HPDE6-E6E7 (cell line): Measurements from ENCODE around the gene FANCI.
"Not testable (repeated sequence)": the region's sequence is repeated elsewhere in the genome, so short reads cannot be mapped to it uniquely, and the experiment has no call there.

ENCODE experiments used
- DNase-seq: peaks from one replicate; pipeline ENCODE4 v3.0.0; 2011; ENCODE audit warnings: missing footprints; ENCODE audit errors: extremely low spot score

Gene FANCI

DNA sequence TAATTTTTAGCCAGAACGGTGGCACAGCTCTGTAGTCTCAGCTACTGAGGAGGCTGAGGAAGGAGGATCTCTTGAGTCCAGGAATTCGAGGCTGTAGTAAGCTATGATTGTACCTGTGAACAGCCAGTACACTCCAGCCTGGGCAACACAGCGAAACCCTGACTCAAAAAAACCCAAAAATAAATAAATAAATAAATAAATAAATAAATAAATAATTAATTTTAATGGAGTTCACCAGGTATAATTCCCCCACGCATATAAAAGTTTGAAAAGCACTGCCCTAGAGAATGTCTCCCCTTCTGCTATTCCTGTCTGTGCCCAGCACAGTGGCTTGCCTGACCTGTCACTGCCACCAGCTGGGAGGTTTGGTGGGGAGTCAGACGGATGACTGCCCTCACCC lies 18.2 kb upstream of the FANCI start:
- no peak for DNase-seq

DNA sequence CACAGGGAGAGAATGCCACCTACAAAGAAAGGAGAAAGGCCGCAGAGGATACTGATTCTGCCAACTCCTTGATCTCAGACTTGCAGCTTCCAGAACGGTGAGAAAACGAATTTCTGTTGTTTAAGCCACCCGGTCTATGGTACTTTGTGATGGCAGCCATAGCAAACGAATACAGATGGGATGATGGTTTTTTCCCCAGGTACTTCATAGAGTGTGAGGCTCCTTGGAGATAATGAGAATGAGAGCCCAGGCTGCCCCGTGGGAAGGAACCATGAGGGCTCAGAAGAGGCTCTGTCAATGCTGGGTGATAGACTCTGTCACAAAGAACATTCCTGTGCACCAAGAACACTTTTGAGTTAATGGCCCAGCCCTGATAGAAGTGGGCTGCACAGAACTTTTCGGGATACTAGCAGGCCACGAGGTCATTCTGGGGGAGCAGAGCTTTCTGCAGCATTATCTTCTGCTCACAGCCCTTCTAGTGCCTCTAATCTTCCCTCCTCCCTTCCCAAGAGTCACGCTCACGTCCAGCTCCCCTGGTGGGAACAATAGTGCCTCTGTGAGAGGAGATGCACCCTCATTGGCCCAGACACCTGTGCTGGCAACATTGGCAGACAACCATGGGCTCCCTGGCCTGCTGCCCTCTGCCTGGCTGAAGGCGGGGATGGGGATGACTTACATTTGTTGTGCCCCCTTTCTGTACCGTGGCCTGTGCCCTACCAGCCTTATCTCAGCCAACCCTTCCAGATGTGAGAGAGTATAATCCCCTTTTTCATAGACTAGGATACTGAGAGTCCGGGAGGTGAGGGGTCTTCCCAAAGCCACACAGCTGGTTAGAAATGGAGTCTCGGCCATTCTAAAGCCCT lies 17.2 kb upstream of the FANCI start:
- no peak for DNase-seq

DNA sequence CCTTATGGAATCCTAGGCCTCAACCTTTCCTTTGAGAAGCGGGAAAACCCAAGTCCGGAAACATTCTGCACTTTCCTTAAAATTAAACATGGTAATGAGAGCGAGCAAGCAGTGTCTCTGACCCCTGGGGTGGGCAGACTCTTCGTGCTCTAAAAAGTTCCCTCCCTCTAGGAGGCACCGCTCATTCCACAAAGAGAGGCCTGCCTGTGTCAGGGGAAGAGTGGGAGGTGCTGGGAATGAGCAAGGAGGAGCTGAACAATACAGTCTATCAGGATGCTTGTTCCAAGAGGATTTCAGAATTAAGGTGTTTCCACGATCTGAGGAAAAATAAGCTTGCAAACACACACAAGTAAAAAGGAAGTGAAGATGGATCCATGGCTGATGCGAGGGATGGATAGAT lies 16.4 kb upstream of the FANCI start:
- DNase-seq: no peak

DNA sequence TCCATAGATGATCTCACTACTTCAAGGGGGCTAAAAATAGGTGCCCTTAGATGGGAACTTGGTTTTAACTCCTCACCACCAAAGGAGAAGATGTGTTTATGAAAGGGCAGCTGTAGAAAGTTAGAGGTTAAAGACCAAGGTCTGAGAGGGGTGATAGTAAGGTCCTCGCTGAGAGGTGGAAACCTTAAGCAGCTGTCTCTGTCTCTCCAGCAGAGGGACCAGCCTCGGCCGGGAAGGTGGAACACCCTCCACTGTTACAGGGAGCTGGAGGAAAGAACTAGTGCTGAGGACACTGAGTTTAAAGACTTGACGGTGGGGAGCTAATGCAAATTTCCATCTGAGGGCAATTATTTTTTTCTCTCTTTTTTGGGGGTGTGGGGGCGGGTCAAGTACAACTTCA lies 13.5 kb upstream of the FANCI start:
- no peak for DNase-seq

DNA sequence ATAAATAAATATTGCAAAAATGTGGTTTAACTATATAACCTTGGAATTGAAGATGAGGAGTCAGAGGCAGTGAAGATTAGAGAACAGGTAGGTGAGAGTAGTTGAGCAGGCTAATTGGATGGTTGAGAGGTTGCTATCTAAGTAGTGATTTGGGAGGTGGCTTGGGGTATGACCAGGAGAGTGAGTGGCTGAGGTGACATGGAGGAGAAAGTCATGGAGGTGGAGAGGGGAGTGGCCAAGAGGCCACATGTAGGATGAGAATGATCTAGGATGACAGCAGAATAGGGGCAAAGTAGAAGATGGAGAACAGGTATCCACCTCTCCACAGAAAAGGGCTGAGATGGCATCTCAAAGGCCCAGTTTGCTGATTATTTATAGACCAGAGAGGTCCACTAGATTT lies 11.9 kb upstream of the FANCI start:
- no peak for DNase-seq

DNA sequence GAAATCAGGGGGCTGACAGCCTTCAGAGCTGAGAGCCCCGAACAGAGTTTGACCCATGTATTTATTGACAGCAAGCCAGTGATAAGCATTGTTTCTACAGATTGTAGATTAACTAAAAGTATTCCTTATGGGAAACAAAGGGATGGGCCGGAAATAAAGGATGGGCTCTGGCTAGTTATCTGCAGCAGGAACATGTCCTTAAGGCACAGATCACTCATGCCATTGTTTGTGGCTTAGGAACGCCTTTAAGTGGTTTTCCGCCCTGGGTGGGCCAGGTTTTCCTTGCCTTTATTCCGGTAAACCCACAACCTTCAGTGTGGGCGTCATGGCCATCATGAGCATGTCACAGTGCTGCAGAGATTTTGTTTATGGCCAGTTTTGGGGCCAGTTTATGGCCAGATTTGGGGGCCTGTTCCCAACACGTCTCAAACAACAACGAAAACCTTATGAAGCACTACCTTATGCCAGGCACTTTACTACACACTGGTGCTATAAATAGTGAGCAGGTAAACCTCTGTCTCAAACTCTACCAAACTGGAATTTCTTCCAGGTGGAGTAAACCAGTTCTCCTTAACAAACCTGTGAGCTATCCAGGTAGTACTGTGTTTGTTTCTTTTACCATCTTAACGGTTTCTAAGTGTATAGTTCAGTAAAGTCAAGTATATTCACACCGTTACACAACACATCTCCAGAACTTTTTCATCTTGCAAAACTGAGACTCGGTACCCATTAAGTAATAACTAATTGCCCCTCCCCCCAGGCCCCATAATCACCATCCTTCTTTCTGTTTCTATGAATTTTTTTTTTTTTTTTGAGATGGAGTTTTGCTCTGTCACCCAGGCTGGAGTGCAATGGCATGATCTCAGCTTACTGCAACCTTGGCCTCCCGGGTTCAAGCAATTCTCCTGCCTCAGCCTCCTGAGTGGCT lies 3.6 kb upstream of the FANCI start:
- not testable (repeated sequence) for DNase-seq

DNA sequence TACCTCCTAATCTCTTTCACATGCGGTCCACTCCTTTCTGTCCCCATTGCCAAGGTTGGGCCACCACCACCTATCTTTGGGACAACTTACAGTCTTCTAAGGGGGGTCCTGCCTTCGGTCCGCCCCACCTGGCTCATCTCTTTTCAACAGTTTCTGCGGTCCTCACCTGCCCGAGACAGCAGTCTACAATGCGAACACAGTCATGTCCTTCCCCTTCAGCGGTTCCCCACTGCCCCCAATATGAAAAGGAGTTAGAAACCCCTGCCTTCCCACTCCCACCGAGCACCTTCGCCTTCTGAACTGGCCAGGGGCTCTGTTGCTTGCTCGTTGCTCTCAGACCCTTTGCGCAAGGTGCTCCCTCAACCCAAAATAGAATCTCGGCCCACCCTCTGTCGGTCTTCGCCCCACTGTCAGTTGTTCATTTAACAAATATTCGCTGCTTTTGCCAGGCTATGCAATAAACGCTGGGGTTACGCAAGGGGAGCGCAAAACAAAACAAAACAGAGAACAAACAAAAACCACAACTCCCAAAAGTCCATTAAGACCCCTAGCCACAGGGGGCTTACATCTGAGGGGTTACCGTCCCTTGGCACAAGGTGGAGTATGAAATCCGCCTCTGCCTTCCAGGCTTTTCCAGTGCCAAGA lies 611 bp upstream of the FANCI start:
- no peak for DNase-seq

DNA sequence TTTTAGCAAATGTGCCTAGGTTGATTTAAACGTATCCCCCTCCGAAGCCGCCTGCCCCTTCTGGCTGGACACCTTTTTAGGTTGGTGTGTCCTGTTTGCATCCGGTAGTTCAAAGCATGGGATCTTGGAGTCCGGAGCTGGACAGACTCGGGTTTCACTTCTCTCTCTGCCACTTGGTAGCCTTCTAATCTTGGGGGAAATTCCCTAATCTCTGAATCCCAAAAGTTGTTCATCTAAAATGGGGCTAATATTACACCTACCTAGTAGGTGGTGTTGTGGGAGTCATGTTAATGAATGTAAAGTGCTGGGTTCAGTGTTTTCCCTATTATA lies 760 bp downstream of the FANCI start:
- DNase-seq: no peak

DNA sequence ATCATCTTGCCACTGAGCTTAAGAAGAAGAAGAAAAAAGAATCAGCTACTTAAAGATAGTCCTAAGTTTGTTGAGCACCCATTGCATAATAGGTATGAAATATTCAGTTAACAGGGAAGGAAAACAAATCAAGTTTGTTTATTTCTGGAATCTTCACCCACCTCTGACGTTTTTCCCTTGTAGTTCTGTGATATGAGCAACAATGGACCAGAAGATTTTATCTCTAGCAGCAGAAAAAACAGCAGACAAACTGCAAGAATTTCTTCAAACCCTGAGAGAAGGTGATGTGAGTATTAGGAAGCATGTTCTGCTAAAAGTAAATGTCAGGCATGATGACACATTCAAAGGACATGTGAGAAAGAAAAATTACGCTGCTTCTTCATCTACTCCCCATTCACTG lies 3.7 kb downstream of the FANCI start:
- DNase-seq: no peak

DNA sequence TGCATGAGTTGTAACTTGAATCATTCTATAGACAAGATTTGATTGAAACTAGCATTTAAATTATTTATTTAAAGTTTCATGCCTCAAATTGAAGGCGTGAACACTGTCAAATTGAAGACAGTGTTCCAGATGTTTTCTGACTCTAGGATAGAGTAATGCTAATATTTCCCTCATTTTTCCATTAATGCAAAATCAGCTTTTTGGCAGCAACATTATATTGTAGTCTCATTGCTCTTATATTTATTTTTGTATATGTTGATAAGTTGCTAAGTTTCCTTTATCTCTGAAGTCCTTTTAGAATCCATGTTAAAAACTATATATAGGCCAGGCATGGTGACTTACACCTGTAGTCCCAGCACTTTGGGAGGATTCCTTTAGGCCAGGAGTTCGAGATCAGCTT lies 4.8 kb downstream of the FANCI start:
- DNase-seq: no peak

DNA sequence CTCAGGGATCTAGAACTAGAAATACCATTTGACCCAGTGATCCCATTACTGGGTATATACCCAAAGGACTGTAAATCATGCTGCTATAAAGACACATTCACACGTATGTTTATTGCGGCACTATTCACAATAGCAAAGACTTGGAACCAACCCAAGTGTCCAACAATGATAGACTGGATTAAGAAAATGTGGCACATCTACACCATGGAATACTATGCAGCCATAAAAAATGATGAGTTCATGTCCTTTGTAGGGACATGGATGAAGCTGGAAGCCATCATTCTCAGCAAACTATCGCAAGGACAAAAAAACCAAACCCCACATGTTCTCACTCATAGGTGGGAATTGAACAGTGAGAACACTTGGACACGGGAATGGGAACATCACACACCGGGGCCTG lies 6.4 kb downstream of the FANCI start:
- not testable (repeated sequence) for DNase-seq

DNA sequence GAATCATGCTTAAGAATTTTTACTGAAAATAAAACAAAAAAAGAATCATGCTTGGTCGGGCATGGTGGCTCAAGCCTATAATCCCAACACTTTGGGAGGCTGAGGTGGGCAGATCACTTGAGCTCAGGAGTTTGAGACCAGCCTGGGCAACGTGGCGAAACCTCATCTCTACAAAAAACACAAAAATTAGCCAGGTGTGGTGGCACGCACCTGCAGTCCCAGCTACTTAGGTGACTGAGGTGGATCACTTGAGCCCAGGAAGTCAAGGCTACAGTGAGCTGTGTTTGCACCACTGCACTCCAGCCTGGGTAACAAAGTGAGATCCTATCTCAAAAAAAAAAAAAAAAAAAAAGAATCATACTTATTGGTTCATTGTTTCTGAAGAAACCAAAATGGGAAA lies 33.5 kb downstream of the FANCI start:
- DNase-seq: not testable (repeated sequence)

DNA sequence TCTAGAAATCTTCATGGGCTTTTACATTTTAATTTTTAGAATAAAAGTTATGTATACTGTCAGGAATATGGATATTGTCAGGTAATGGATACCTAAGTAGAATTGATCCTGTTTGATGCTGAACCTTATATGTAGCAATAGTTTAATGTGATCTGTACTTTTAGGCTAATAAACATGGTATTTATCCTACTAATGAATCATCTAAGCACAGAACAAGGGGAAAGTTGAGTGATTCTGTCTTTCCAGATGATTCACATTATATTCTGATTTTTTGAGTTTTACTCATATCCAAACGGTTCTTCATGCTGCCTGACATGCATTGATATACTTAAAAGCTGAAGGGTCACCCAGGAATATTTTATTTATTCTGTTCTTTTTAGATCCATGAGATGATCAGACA lies 34.5 kb downstream of the FANCI start:
- no peak for DNase-seq

DNA sequence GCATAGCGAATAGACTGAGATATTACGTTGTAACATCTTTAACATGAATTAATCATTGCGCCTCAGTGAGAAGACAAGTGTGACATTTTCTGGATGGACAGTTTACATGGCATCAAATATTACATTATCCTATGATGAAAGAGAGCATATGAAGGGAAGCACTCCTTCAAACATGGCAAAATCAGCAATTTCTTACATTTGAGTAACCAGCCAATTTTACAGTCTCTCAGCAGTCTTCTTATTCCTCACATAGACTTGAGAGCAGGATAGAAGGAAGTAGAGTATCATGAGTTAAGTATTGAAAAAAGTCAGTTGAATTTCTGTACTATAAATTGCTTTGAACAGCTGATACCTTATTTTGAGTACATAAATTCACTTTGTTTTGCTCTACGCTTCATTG lies 38.9 kb downstream of the FANCI start:
- DNase-seq: no peak

DNA sequence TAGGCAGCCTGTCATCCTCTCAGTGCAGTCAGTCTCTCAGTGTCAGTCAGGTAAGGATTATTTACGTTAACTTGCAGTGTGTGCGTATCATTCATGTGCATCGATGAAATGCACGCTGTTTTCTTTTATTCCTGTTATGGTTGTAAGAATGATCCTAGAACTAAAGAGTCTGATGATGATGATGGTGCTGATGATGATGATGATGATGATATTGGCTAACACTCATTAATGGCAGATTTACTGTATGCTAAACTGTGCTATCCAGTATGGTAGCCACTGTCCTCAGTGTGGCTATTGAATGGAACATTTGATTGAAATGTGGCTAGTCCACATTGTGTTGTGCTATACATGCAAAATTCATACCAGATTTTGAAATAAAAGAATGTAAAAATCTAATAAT lies 39.4 kb downstream of the FANCI start:
- DNase-seq: no peak

DNA sequence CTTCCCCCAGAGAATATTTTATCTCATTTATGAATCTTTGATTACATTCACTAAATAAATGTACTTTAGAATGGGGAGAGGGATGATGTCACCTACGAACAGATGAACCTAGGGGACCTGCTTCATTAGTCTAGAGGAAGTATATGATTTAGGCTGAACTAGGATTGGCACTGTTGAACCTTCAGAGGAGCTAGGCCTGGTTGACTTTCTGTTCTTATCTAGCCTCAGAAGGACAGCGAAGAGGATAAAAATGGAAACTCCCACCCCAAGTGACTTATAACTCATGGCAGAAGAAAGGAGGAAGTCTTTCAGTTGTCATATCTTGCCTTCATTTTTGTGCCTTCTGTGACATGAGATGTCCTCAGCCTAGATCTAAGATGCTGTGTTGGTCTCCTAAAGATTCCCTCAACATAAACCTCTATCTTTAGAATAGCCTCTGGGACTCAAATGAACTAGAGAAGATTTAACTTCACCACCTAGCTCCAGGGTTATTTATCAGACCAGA lies 48.2 kb downstream of the FANCI start:
- DNase-seq: no peak

DNA sequence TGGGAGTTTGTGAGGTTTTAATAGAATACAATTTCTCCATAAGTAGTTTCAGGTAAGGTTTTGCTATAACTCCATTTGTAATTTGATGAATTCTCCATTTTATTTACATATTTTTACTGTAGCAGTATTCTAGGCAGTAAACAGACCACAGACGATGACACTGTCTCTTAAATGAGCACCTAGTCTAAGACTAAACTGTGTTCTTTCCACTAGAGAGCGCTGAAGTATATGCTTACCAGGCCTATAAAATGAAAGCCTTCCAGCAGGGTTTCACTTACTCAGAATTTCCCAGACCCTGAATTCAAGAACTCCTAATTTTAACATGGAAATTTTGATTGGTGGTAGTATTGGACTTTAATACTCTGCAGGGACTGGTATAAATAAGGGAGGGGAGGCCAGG lies 49.2 kb downstream of the FANCI start:
- no peak for DNase-seq

DNA sequence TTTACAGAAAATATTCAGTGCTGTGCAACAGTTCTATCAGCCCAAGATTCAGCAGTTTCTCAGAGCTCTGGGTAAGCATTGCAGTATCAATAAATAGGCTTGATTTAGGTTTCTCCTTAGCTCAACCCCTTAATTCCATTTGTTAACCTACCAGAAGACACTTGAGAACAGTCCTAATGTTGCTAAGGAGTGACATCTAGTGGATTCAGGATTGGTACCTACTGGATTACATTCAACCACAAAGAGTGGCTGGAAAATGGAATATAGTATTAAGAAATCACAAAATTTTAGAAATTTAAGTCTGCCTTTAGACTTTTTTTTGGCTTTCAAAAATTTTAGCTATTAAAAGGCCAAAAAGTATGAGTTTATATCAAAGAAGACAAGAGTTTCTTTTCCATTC lies 56.1 kb downstream of the FANCI start:
- no peak for DNase-seq

DNA sequence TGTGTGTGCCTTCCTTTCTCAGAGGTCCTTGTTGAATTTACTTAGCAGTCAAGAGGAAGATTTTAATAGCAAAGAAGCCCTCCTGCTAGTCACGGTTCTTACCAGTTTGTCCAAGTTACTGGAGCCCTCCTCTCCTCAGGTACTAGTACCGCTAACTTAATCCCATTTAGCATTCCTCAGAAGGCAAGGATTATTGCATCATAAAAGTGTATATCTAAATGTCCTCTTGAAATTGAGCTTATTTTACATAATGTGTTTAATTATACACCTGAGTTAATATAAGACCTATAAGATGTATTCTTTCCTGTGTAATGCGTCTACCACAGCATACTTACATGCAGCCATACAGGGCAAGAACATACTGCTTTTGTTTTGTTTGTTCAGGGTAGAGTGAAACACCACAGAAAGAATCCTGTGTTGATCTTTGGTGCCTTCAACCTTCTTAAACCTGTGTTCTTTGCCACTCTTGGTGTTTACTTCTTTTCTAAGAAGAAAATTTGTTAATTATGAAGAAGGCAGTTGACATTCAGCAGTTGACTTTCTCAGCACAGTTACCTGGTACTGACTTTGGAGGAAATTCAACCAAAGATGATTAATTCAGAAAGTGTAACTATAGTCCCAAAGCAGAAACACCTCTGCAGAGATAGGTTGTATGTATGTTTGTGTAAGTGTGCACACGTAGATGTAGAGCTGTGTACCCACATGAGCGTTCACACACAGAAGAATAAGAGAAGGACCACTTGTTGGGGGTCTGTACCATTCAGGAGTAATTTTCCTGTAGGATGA lies 57.7 kb downstream of the FANCI start:
- DNase-seq: no peak

DNA sequence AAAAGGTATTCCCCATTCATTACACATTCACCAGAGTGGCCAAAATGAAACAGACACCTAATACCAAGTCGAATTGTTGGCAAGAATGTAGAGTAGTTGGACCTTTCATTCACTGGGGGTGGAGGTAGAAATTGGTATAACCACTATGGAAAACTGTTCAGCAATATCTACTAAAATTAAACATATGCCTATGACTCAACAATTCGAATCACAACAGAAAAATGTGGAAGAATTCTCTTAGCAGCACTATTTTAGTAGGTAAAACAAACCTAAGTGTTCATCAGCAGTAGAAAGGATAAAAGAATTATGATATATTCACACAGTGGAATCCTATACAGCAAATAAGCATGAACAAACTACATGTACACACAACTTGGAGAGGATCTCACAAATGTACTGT lies 60.2 kb downstream of the FANCI start:
- DNase-seq: no peak

DNA sequence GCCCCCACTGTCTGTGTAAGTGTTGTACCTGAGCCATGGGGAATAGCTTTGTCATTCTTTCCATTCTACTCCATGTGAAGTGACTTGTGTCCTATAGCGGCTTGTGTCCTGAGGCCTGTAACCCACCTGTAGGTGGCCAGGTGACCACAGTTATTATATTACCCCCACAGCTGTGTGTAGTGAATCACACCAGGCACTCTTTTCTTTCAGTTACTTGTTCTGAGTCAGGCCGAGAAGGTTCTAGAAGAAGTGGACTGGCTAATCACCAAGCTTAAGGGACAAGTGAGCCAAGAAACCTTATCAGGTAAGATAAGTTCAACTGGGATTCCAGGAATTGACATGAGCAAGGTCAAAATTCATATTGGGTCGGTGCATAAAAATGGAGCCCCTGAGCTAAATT lies 61.6 kb downstream of the FANCI start:
- DNase-seq: no peak
